ENCODE data around the gene DAB2IP.

DAB2IP gene

DNA sequence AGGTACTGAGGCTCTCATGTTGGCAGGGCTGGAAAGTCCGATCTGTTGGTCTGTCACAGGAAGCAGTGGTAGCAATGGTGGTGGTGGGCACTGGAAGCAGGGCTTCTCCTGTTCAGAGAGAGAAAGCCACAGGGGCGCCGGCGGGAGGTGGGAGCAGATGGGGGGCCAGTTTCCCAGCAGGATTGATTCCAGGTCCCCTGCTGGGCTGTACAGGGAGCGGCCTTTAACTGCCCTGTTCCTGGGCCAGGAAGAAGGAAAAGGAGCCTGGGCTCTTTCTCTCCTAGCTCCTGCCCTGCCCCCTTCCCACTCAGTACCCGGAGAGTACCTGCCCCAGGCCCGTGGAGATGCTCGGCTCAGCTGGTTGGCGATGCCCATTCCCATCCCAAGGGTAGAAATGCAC, 2.6 kb upstream of the DAB2IP start:
- in situ Hi-C loops (cut with HindIII; ENCODE audit: low sequenced_read_pairs) = no loop called here
- H3K4me3 ChIP-seq (ENCODE audit: low read depth, low read length) = no peak overlapping the region
- TF ChIP-seq CTCF (IDR thresholded peaks at IDR 0.05; ENCODE audit: low read depth, low read length) = no peak
- no peak for DNase-seq (ENCODE audit: low read depth, low spot score)

- in situ Hi-C loops (cut with HindIII; ENCODE audit: low sequenced_read_pairs) = no loop called here
- DNase-seq (ENCODE audit: low read depth, low spot score) = no peak
- no peak for TF ChIP-seq CTCF (IDR thresholded peaks at IDR 0.05; ENCODE audit: low read depth, low read length)
- no peak overlapping the region for H3K4me3 ChIP-seq (ENCODE audit: low read depth, low read length)
Observed at GRCh38 chr9:121649476-121650216, 1.8 kb upstream of the DAB2IP start.

GRCh38 chr9:121650217-121651007, 1.0 kb upstream of the DAB2IP start:
- no peak for TF ChIP-seq CTCF (IDR thresholded peaks at IDR 0.05; ENCODE audit: low read depth, low read length)
- in situ Hi-C loops (cut with HindIII; ENCODE audit: low sequenced_read_pairs) = no loop called here
- H3K4me3 ChIP-seq (ENCODE audit: low read depth, low read length) = no peak overlapping the region
- peak; percentile 30 for DNase-seq (ENCODE audit: low read depth, low spot score)

DNA sequence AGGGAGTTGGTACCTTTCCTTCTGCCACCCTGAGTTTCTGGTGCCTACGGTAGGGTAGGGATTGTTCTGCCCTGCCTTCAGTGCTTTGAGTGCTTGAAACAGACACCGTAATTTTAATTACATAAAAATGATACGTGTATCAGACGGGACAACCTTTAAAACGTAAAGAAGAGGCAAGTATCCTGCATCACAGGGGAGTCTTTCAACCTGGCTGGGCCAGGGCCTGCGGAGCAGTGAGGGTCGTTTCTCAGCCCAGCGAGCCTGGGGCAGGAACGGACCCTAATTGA, 483 bp upstream of the DAB2IP start:
- in situ Hi-C loops (cut with HindIII; ENCODE audit: low sequenced_read_pairs) = no loop called here
- DNase-seq (ENCODE audit: low read depth, low spot score) = no peak
- H3K4me3 ChIP-seq (ENCODE audit: low read depth, low read length) = no peak overlapping the region
- no peak for TF ChIP-seq CTCF (IDR thresholded peaks at IDR 0.05; ENCODE audit: low read depth, low read length)

DNA sequence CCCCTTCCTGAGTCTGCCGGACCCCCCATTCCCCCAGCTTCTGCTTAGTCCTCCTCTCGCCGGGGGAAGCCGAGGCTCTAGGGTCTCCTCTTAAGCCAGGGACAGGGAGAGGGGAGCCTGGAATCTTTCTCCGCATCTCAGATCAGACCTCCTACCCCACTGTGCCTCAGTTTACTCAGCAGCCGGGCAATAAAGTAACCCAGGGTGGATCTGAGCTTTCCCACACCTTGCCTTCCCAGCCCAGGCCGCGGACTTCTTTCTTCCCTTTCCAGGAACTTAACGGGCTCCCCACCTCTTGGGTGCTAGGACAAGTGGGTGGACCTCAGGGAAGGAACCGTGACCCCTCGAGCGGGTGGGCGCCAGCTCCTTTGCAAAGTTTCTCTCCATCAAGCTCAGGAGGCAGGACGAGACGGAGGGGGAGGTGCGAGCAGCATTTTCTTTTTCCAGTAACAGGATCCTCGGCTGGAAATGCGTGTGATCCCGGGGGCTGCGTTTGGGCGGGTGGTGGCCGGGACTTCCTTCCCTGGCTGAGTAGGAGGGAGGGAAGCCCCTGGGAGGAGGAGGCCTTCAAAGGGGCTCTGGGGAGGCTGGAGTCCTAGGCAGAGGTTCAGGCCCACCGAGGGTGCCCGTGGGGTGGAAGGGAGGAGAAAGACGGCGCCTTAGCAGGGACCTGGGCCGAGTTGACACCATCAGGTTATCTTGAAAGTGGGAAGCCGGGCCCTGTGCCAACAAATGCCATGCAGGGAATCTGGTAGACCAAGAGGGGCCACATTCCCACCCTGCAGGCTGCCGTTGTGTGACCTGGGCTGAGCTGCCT, 795 bp downstream of the DAB2IP start:
- peak overlapping the region; percentile 50 for H3K4me3 ChIP-seq (ENCODE audit: low read depth, low read length)
- in situ Hi-C loops (cut with HindIII; ENCODE audit: low sequenced_read_pairs) = no loop called here

More for the DNA sequence above, 795 bp downstream of the DAB2IP start:
- TF ChIP-seq CTCF (IDR thresholded peaks at IDR 0.05; ENCODE audit: low read depth, low read length) = no peak
- DNase-seq (ENCODE audit: low read depth, low spot score) = no peak

Measured in astrocyte of the spinal cord (primary cell).